WTC11 (cell line): Measurements from ENCODE around the gene RPTOR. TPM values are rescaled to one million over a fixed set of nuclear protein-coding genes. Genes with fewer than 3 reads are reported as not detected.

Experiments
- ATAC-seq: fragments of 200-7000 bp; cut with Tn5 transposase; 2 replicates; pipeline ENCODE4 v1.10.0; 2021; ENCODE audit warnings: mild to moderate bottlenecking, moderate library complexity
- CTCF ChIA-PET: fragments of 300-600 bp; sonication (Branson Sonifier 250); formaldehyde crosslinking; loops from one replicate; lab custom pipeline; 2021; ENCODE audit warnings: antibody characterized with exemption; lab: Charles Lee
- POLR2A ChIA-PET: fragments of 350-600 bp; sonication (Branson Sonifier 250); formaldehyde crosslinking; loops from one replicate; lab custom pipeline; 2021; ENCODE audit warnings: antibody characterized with exemption; lab: Charles Lee
- DNase-seq: peaks from one replicate; pipeline ENCODE4 v3.0.0; 2021; ENCODE audit warnings: low spot score
- H3K27ac Mint-ChIP-seq: 2 replicates; pipeline ENCODE4 v1.8.0; 2021; ENCODE audit warnings: mixed read lengths
- H3K27me3 Mint-ChIP-seq: 2 replicates; pipeline ENCODE4 v1.8.0; 2021; ENCODE audit warnings: low read depth, mild to moderate bottlenecking, moderate library complexity, mixed read lengths
- H3K36me3 Mint-ChIP-seq: 2 replicates; pipeline ENCODE4 v1.8.0; 2021; ENCODE audit warnings: mixed read lengths
- H3K4me1 Mint-ChIP-seq: 2 replicates; pipeline ENCODE4 v1.8.0; 2022; ENCODE audit warnings: mixed read lengths
- H3K4me3 Mint-ChIP-seq: 2 replicates; pipeline ENCODE4 v1.8.0; 2021; ENCODE audit warnings: mild to moderate bottlenecking, moderate library complexity, mixed read lengths
- H3K9me3 Mint-ChIP-seq: 2 replicates; pipeline ENCODE4 v1.8.0; 2021; ENCODE audit warnings: mixed read lengths
- ATF6 ChIP-seq: sonication (generic); formaldehyde crosslinking; IDR thresholded peaks from 2 replicates; pipeline ENCODE4 v1.8.1; 2023; ENCODE audit warnings: mild to moderate bottlenecking, missing genetic modification reagents
- E2F1 ChIP-seq: sonication (generic); formaldehyde crosslinking; IDR thresholded peaks from 2 replicates; pipeline ENCODE4 v1.8.0; 2022; ENCODE audit warnings: mild to moderate bottlenecking, missing genetic modification reagents
- EMX1 ChIP-seq: fragments of 250-450 bp; sonication (Bioruptor Pico); IDR thresholded peaks from 2 replicates; pipeline ENCODE4 v1.8.0; 2021; ENCODE audit warnings: mild to moderate bottlenecking
- ETV6 ChIP-seq: sonication (generic); formaldehyde crosslinking; IDR thresholded peaks from 2 replicates; pipeline ENCODE4 v1.8.1; 2022; ENCODE audit warnings: mild to moderate bottlenecking, missing genetic modification reagents
- FOXK1 ChIP-seq: sonication (generic); formaldehyde crosslinking; IDR thresholded peaks from 2 replicates; pipeline ENCODE4 v1.8.0; 2022; ENCODE audit warnings: mild to moderate bottlenecking, moderate library complexity, missing genetic modification reagents
- GRHL2 ChIP-seq: fragments of 250-450 bp; sonication (Bioruptor Pico); IDR thresholded peaks from 2 replicates; pipeline ENCODE4 v1.8.0; 2022; ENCODE audit warnings: mild to moderate bottlenecking, moderate library complexity; ENCODE audit not compliant: insufficient replicate concordance, severe bottlenecking
- IRF2 ChIP-seq: sonication (generic); formaldehyde crosslinking; IDR thresholded peaks from 2 replicates; pipeline ENCODE4 v1.8.0; 2022; ENCODE audit warnings: low read depth, missing genetic modification reagents, borderline replicate concordance
- JUN ChIP-seq: sonication (generic); formaldehyde crosslinking; IDR thresholded peaks from 2 replicates; pipeline ENCODE4 v1.8.0; 2023; ENCODE audit warnings: mild to moderate bottlenecking, missing genetic modification reagents
- KAT7 ChIP-seq: sonication (generic); formaldehyde crosslinking; IDR thresholded peaks from 2 replicates; pipeline ENCODE4 v1.8.1; 2023; ENCODE audit warnings: missing genetic modification reagents, mild to moderate bottlenecking, borderline replicate concordance
- MXD4 ChIP-seq: fragments of 250-450 bp; sonication (Bioruptor Pico); IDR thresholded peaks from 2 replicates; pipeline ENCODE4 v1.8.0; 2021; ENCODE audit warnings: mild to moderate bottlenecking, moderate library complexity, borderline replicate concordance
- MYBL2 ChIP-seq: sonication (generic); formaldehyde crosslinking; IDR thresholded peaks from 2 replicates; pipeline ENCODE4 v1.8.1; 2023; ENCODE audit warnings: mild to moderate bottlenecking, moderate library complexity, missing genetic modification reagents
- NFATC4 ChIP-seq: fragments of 250-450 bp; sonication (Bioruptor Pico); IDR thresholded peaks from 2 replicates; pipeline ENCODE4 v1.9.0; 2021; ENCODE audit warnings: mild to moderate bottlenecking
- NR1H2 ChIP-seq: sonication (generic); formaldehyde crosslinking; IDR thresholded peaks from 2 replicates; pipeline ENCODE4 v1.9.0; 2021; ENCODE audit warnings: mild to moderate bottlenecking, moderate library complexity, missing genetic modification reagents
- NR2C2 ChIP-seq: sonication (generic); formaldehyde crosslinking; IDR thresholded peaks from 2 replicates; pipeline ENCODE4 v1.8.0; 2022; ENCODE audit warnings: mild to moderate bottlenecking, missing genetic modification reagents
- NR3C1 ChIP-seq: sonication (generic); formaldehyde crosslinking; conservative IDR thresholded peaks from 2 replicates; pipeline ENCODE4 v1.8.1; 2023; ENCODE audit warnings: low read depth, mild to moderate bottlenecking, missing genetic modification reagents
- OVOL2 ChIP-seq: fragments of 250-450 bp; sonication (Bioruptor Pico); IDR thresholded peaks from 2 replicates; pipeline ENCODE4 v1.9.0; 2021; ENCODE audit warnings: mild to moderate bottlenecking, borderline replicate concordance
- PRRX2 ChIP-seq: fragments of 250-450 bp; sonication (Bioruptor Pico); IDR thresholded peaks from 2 replicates; pipeline ENCODE4 v1.8.0; 2021; ENCODE audit warnings: mild to moderate bottlenecking
- RORB ChIP-seq: fragments of 250-450 bp; sonication (Bioruptor Pico); IDR thresholded peaks from 2 replicates; pipeline ENCODE4 v1.9.0; 2021; ENCODE audit warnings: mild to moderate bottlenecking
- SMAD4 ChIP-seq: sonication (generic); formaldehyde crosslinking; IDR thresholded peaks from 2 replicates; pipeline ENCODE4 v1.8.0; 2022; ENCODE audit warnings: mild to moderate bottlenecking, missing genetic modification reagents
- SOX15 ChIP-seq: fragments of 250-450 bp; sonication (Bioruptor Pico); IDR thresholded peaks from 2 replicates; pipeline ENCODE4 v1.9.0; 2021; ENCODE audit warnings: mild to moderate bottlenecking
- TEAD4 ChIP-seq: sonication (generic); formaldehyde crosslinking; IDR thresholded peaks from 2 replicates; pipeline ENCODE4 v1.8.0; 2022; ENCODE audit warnings: mild to moderate bottlenecking, missing genetic modification reagents
- ZNF138 ChIP-seq: sonication (generic); formaldehyde crosslinking; conservative IDR thresholded peaks from 2 replicates; pipeline ENCODE4 v1.8.1; 2022; ENCODE audit warnings: mild to moderate bottlenecking, moderate library complexity, missing genetic modification reagents
- ZNF416 ChIP-seq: fragments of 250-450 bp; sonication (Bioruptor Pico); IDR thresholded peaks from 2 replicates; pipeline ENCODE4 v1.9.0; 2021; ENCODE audit warnings: mild to moderate bottlenecking, inconsistent platforms
- ZNF423 ChIP-seq: fragments of 250-450 bp; sonication (Bioruptor Pico); IDR thresholded peaks from 2 replicates; pipeline ENCODE4 v2.1.2; 2022; ENCODE audit warnings: mild to moderate bottlenecking, moderate library complexity
- total RNA-seq: library from RNA; stranded (reverse); gene quantifications from 3 replicates; pipeline ENCODE4 v1.2.3, GENCODE V29; 2021
- TF ChIP-seq, protein P1 (sequence below): sonication (generic); formaldehyde crosslinking; IDR thresholded peaks from 2 replicates; pipeline ENCODE4 v1.8.1; 2023; ENCODE audit warnings: mild to moderate bottlenecking, missing genetic modification reagents, moderate library complexity
- TF ChIP-seq, protein P2 (sequence below): sonication (generic); formaldehyde crosslinking; IDR thresholded peaks from 2 replicates; pipeline ENCODE4 v1.8.0; 2023; ENCODE audit warnings: missing genetic modification reagents, mild to moderate bottlenecking, borderline replicate concordance

Gene RPTOR
- total RNA-seq, 1 experiment from 2014 or later, result 41.0 TPM

DNA sequence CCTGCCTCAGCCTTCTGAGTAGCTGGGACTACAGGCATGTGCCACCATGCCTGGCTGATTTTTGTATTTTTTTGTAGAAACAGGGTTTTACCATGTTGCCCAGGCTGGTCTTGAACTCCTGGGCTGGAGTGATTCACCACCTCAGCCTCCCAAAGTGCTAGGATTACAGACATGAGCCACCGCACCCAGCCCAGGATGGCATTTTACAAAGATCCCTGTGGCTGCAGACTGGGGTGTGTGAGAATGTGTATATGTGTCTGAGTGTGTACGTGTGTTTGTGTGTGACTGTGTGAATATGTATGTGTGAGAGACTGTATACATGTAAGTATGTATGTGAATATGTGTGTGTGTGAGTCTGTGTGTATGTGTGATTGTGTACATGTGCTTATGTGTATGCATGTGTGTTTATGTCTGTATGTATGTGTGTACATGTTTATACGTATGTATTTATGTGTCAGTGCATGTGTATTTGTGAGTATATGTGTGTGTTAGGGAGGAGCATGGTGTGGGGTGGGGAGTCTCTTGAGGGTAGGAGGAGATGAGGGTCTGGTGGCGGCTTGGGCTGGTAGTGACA is 17.0 kb downstream of the RPTOR start:
- DNase-seq, result no peak
- ChIA-PET CTCF (no interaction called here), POLR2A (no interaction called here)
- Mint-ChIP-seq H3K4me1 (peaks cover 2% of the 10 kb centered on the region; the same call in 1 of the 2 replicates), H3K36me3 (no peaks in the 10 kb centered on the region), H3K4me3 (no peak overlapping the region), H3K9me3 (no peaks in the 10 kb centered on the region), H3K27ac (no peak overlapping the region), H3K27me3 (peaks cover 64% of the 10 kb centered on the region)
- no peak for TF ChIP-seq ZNF423
- ATAC-seq, result no peak

- Mint-ChIP-seq H3K36me3 (no peaks in the 10 kb centered on the region), H3K27ac (no peak overlapping the region), H3K9me3 (no peaks in the 10 kb centered on the region), H3K4me1 (no peaks in the 10 kb centered on the region), H3K4me3 (no peak overlapping the region), H3K27me3 (peaks cover 87% of the 10 kb centered on the region)
- DNase-seq, result no peak
- TF ChIP-seq NR3C1 (CRISPR knock-in tag), result no peak
- TF ChIP-seq FOXK1 (CRISPR knock-in tag), result no peak
- no peak for TF ChIP-seq NR2C2
- TF ChIP-seq ZNF416, result no peak
- TF ChIP-seq SMAD4 (CRISPR knock-in tag), result no peak
- ATAC-seq, result no peak
- CTCF ChIA-PET, result interaction anchor here (0.6 to 1.9 kb wide), 2 partner anchors 11 to 801 kb away, joined by 3 to 7 read pairs; no protein-coding TSS in a partner anchor
- POLR2A ChIA-PET, result interaction anchor here (0.7 kb wide), 1 partner anchor 375 kb away, joined by 4 read pairs; no protein-coding TSS in a partner anchor
Measured at GRCh38 chr17:80564545-80564944, 19.9 kb downstream of the RPTOR start.

GRCh38 chr17:80565343-80566053 is 20.9 kb downstream of the RPTOR start:
- no peaks in the 10 kb centered on the region for H3K36me3 Mint-ChIP-seq
- H3K4me3 Mint-ChIP-seq, result no peak overlapping the region
- H3K4me1 Mint-ChIP-seq, result no peaks in the 10 kb centered on the region
- ATAC-seq (peak; percentile 95), DNase-seq (peak; percentile 59)
- H3K9me3 Mint-ChIP-seq, result no peaks in the 10 kb centered on the region
- TF ChIP-seq, protein P1, sequence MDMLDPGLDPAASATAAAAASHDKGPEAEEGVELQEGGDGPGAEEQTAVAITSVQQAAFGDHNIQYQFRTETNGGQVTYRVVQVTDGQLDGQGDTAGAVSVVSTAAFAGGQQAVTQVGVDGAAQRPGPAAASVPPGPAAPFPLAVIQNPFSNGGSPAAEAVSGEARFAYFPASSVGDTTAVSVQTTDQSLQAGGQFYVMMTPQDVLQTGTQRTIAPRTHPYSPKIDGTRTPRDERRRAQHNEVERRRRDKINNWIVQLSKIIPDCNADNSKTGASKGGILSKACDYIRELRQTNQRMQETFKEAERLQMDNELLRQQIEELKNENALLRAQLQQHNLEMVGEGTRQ (CRISPR knock-in tag), result no peak
- TF ChIP-seq E2F1 (CRISPR knock-in tag) (no peak), OVOL2 (CRISPR knock-in tag) (no peak), ATF6 (no peak), PRRX2 (CRISPR knock-in tag) (no peak), RORB (CRISPR knock-in tag) (no peak), MYBL2 (CRISPR knock-in tag) (no peak), NFATC4 (CRISPR knock-in tag) (no peak), ETV6 (CRISPR knock-in tag) (no peak), TEAD4 (no peak), KAT7 (no peak), GRHL2 (no peak), JUN (CRISPR knock-in tag) (no peak), ZNF138 (CRISPR knock-in tag) (no peak), EMX1 (no peak), IRF2 (CRISPR knock-in tag) (no peak), SOX15 (CRISPR knock-in tag) (no peak), NR1H2 (CRISPR knock-in tag) (no peak), MXD4 (CRISPR knock-in tag) (no peak)
- TF ChIP-seq, protein P2, sequence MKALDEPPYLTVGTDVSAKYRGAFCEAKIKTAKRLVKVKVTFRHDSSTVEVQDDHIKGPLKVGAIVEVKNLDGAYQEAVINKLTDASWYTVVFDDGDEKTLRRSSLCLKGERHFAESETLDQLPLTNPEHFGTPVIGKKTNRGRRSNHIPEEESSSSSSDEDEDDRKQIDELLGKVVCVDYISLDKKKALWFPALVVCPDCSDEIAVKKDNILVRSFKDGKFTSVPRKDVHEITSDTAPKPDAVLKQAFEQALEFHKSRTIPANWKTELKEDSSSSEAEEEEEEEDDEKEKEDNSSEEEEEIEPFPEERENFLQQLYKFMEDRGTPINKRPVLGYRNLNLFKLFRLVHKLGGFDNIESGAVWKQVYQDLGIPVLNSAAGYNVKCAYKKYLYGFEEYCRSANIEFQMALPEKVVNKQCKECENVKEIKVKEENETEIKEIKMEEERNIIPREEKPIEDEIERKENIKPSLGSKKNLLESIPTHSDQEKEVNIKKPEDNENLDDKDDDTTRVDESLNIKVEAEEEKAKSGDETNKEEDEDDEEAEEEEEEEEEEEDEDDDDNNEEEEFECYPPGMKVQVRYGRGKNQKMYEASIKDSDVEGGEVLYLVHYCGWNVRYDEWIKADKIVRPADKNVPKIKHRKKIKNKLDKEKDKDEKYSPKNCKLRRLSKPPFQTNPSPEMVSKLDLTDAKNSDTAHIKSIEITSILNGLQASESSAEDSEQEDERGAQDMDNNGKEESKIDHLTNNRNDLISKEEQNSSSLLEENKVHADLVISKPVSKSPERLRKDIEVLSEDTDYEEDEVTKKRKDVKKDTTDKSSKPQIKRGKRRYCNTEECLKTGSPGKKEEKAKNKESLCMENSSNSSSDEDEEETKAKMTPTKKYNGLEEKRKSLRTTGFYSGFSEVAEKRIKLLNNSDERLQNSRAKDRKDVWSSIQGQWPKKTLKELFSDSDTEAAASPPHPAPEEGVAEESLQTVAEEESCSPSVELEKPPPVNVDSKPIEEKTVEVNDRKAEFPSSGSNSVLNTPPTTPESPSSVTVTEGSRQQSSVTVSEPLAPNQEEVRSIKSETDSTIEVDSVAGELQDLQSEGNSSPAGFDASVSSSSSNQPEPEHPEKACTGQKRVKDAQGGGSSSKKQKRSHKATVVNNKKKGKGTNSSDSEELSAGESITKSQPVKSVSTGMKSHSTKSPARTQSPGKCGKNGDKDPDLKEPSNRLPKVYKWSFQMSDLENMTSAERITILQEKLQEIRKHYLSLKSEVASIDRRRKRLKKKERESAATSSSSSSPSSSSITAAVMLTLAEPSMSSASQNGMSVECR (CRISPR knock-in tag), result no peak
- ChIA-PET POLR2A (interaction anchor here (0.6 kb wide), 1 partner anchor 90 kb away, joined by 3 read pairs; no protein-coding TSS in a partner anchor), CTCF (interaction anchor here (0.8 to 1.9 kb wide), 4 partner anchors 10 to 138 kb away, joined by 3 to 7 read pairs (median 3); no protein-coding TSS in a partner anchor)
- H3K27me3 Mint-ChIP-seq, result peaks cover 81% of the 10 kb centered on the region
- H3K27ac Mint-ChIP-seq, result no peak overlapping the region
